HL-60 (cell line): ENCODE data around the gene PDE8A.

Source experiments
- DNase-seq, 2 experiments: peaks; one replicate each; pipeline ENCODE4 v3.0.0-alpha.2; 2010 to 2020; ENCODE audit warnings: low read depth in 1 of 2, low spot score in 1 of 2
- H3K27ac ChIP-seq: fragments of 250-450 bp; sonication (Bioruptor Pico); replicated peaks from 2 replicates; pipeline ENCODE4 v1.5.1; 2020; ENCODE audit warnings: mild to moderate bottlenecking, moderate library complexity
- H3K27me3 ChIP-seq: fragments of 250-450 bp; sonication (Bioruptor Pico); 2 replicates; pipeline ENCODE4 v1.5.1; 2021; ENCODE audit warnings: mild to moderate bottlenecking, moderate library complexity; ENCODE audit not compliant: insufficient read depth, poor library complexity, severe bottlenecking
- H3K4me3 ChIP-seq: replicated peaks from 2 replicates; pipeline ENCODE4 v1.5.1; 2011; ENCODE audit warnings: mild to moderate bottlenecking, control low read depth, low read length; ENCODE audit not compliant: insufficient read depth
- GABPA ChIP-seq: IDR thresholded peaks from 2 replicates; pipeline ENCODE4 v1.6.1; 2012; ENCODE audit warnings: low read depth
- POLR2AphosphoS5 ChIP-seq: IDR thresholded peaks from 2 replicates; pipeline ENCODE4 v1.6.1; 2012; ENCODE audit warnings: low read depth
- SPI1 ChIP-seq: IDR thresholded peaks from 2 replicates; pipeline ENCODE4 v1.6.1; 2012; ENCODE audit warnings: low read depth, mild to moderate bottlenecking, borderline replicate concordance
- TF ChIP-seq, protein P1 (sequence below): IDR thresholded peaks from one replicate; pipeline ENCODE4 v1.5.1; 2011; ENCODE audit warnings: low read length, control low read depth, inconsistent platforms; ENCODE audit not compliant: insufficient read depth
- TF ChIP-seq, protein P2 (sequence below): IDR thresholded peaks from 2 replicates; pipeline ENCODE4 v1.6.1; 2012; ENCODE audit warnings: low read depth; ENCODE audit not compliant: insufficient replicate concordance

The PDE8A gene

GRCh38 chr15:85013785-85014184 is 32.1 kb downstream of the PDE8A start:
- TF ChIP-seq GABPA, result no peak
- TF ChIP-seq, protein P1, sequence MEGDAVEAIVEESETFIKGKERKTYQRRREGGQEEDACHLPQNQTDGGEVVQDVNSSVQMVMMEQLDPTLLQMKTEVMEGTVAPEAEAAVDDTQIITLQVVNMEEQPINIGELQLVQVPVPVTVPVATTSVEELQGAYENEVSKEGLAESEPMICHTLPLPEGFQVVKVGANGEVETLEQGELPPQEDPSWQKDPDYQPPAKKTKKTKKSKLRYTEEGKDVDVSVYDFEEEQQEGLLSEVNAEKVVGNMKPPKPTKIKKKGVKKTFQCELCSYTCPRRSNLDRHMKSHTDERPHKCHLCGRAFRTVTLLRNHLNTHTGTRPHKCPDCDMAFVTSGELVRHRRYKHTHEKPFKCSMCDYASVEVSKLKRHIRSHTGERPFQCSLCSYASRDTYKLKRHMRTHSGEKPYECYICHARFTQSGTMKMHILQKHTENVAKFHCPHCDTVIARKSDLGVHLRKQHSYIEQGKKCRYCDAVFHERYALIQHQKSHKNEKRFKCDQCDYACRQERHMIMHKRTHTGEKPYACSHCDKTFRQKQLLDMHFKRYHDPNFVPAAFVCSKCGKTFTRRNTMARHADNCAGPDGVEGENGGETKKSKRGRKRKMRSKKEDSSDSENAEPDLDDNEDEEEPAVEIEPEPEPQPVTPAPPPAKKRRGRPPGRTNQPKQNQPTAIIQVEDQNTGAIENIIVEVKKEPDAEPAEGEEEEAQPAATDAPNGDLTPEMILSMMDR, result no peak
- no peak for TF ChIP-seq SPI1
- TF ChIP-seq POLR2AphosphoS5, result no peak
- TF ChIP-seq, protein P2, sequence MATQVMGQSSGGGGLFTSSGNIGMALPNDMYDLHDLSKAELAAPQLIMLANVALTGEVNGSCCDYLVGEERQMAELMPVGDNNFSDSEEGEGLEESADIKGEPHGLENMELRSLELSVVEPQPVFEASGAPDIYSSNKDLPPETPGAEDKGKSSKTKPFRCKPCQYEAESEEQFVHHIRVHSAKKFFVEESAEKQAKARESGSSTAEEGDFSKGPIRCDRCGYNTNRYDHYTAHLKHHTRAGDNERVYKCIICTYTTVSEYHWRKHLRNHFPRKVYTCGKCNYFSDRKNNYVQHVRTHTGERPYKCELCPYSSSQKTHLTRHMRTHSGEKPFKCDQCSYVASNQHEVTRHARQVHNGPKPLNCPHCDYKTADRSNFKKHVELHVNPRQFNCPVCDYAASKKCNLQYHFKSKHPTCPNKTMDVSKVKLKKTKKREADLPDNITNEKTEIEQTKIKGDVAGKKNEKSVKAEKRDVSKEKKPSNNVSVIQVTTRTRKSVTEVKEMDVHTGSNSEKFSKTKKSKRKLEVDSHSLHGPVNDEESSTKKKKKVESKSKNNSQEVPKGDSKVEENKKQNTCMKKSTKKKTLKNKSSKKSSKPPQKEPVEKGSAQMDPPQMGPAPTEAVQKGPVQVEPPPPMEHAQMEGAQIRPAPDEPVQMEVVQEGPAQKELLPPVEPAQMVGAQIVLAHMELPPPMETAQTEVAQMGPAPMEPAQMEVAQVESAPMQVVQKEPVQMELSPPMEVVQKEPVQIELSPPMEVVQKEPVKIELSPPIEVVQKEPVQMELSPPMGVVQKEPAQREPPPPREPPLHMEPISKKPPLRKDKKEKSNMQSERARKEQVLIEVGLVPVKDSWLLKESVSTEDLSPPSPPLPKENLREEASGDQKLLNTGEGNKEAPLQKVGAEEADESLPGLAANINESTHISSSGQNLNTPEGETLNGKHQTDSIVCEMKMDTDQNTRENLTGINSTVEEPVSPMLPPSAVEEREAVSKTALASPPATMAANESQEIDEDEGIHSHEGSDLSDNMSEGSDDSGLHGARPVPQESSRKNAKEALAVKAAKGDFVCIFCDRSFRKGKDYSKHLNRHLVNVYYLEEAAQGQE, result no peak

GRCh38 chr15:85014932-85015331 is 33.3 kb downstream of the PDE8A start:
- Histone ChIP-seq H3K4me3 (no peak overlapping the region), H3K27ac (no peak overlapping the region), H3K27me3 (no peaks in the 10 kb centered on the region)
- no peak for DNase-seq
- TF ChIP-seq SPI1 (no peak), POLR2AphosphoS5 (no peak), GABPA (no peak)
- TF ChIP-seq, protein P1, result no peak
- TF ChIP-seq, protein P2, result no peak

More at GRCh38 chr15:85013785-85014184, 32.1 kb downstream of the PDE8A start:
- no peaks in the 10 kb centered on the region for H3K27me3 ChIP-seq
- no peak overlapping the region for H3K4me3 ChIP-seq
- H3K27ac ChIP-seq, result no peak overlapping the region
- no peak for DNase-seq

- Histone ChIP-seq H3K4me3 (no peak overlapping the region), H3K27ac (no peak overlapping the region), H3K27me3 (no peaks in the 10 kb centered on the region)
- no peak for DNase-seq
- TF ChIP-seq, protein P1, result no peak
- no peak for TF ChIP-seq POLR2AphosphoS5
- TF ChIP-seq SPI1, result no peak
- TF ChIP-seq, protein P2, result no peak
- no peak for TF ChIP-seq GABPA
These were observed 34.6 kb downstream of the PDE8A start for GRCh38 chr15:85016275-85016674.
